SK-N-SH treated with all-trans-retinoic acid at 6 μM for 48 hours (cell line): ENCODE results near the gene SPOCK1.

ENCODE experiments used
- CSDC2 ChIP-seq: fragments of 250-450 bp; sonication (Bioruptor Pico); IDR thresholded peaks from 2 replicates; pipeline ENCODE4 v1.5.0; 2020; ENCODE audit warnings: mild to moderate bottlenecking, moderate library complexity
- GLIS3 ChIP-seq: fragments of 250-450 bp; sonication (Bioruptor Pico); IDR thresholded peaks from 2 replicates; pipeline ENCODE4 v1.5.0; 2020; ENCODE audit warnings: mild to moderate bottlenecking, moderate library complexity
- ZFP3 ChIP-seq: fragments of 250-450 bp; sonication (Bioruptor Pico); IDR thresholded peaks from 2 replicates; pipeline ENCODE4 v1.5.0; 2020; ENCODE audit warnings: mild to moderate bottlenecking, moderate library complexity
- ZFP30 ChIP-seq: fragments of 450-650 bp; formaldehyde crosslinking; IDR thresholded peaks from 2 replicates; pipeline ENCODE4 v1.5.0; 2022; ENCODE audit warnings: mild to moderate bottlenecking, moderate library complexity
- ZNF70 ChIP-seq: fragments of 450-650 bp; formaldehyde crosslinking; IDR thresholded peaks from 2 replicates; pipeline ENCODE4 v1.5.0; 2020; ENCODE audit warnings: mild to moderate bottlenecking, moderate library complexity
- TF ChIP-seq, protein P1 (sequence below): fragments of 250-450 bp; sonication (Bioruptor Pico); IDR thresholded peaks from 2 replicates; pipeline ENCODE4 v1.5.1; 2020; ENCODE audit warnings: low read depth, mild to moderate bottlenecking, moderate library complexity
- TF ChIP-seq, protein P2 (sequence below): fragments of 250-450 bp; sonication (Bioruptor Pico); IDR thresholded peaks from 2 replicates; pipeline ENCODE4 v1.5.0; 2020; ENCODE audit warnings: mild to moderate bottlenecking, moderate library complexity
- TF ChIP-seq, protein P3 (sequence below): fragments of 250-450 bp; sonication (Bioruptor Pico); IDR thresholded peaks from 2 replicates; pipeline ENCODE4 v1.8.0; 2020; ENCODE audit warnings: mild to moderate bottlenecking, moderate library complexity, borderline replicate concordance

DNA sequence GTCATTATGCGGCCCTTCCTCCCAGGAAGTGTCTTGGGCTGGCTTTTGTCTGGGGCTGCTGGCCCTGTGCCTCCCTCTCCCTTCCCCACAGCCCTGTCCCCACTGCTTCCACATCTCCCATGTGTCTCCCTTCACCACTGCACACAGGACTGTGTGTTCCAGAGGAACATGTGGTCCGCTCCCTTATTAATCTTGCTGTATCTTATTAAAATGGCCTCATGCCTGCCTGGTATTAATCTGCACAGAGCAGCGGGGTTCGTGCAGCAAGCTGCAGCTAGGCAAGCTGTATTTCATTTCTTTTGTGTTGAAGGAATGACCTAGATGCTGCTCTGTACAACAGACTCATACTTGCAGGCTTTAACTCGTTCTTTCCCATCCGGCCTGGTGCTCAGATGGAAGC, 130.5 kb downstream of the SPOCK1 start:
- TF ChIP-seq ZFP30 (CRISPR knock-in tag) = no peak
- TF ChIP-seq, protein P1, sequence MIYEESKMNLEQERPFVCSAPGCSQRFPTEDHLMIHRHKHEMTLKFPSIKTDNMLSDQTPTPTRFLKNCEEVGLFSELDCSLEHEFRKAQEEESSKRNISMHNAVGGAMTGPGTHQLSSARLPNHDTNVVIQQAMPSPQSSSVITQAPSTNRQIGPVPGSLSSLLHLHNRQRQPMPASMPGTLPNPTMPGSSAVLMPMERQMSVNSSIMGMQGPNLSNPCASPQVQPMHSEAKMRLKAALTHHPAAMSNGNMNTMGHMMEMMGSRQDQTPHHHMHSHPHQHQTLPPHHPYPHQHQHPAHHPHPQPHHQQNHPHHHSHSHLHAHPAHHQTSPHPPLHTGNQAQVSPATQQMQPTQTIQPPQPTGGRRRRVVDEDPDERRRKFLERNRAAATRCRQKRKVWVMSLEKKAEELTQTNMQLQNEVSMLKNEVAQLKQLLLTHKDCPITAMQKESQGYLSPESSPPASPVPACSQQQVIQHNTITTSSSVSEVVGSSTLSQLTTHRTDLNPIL (CRISPR knock-in tag) = no peak
- TF ChIP-seq, protein P2, sequence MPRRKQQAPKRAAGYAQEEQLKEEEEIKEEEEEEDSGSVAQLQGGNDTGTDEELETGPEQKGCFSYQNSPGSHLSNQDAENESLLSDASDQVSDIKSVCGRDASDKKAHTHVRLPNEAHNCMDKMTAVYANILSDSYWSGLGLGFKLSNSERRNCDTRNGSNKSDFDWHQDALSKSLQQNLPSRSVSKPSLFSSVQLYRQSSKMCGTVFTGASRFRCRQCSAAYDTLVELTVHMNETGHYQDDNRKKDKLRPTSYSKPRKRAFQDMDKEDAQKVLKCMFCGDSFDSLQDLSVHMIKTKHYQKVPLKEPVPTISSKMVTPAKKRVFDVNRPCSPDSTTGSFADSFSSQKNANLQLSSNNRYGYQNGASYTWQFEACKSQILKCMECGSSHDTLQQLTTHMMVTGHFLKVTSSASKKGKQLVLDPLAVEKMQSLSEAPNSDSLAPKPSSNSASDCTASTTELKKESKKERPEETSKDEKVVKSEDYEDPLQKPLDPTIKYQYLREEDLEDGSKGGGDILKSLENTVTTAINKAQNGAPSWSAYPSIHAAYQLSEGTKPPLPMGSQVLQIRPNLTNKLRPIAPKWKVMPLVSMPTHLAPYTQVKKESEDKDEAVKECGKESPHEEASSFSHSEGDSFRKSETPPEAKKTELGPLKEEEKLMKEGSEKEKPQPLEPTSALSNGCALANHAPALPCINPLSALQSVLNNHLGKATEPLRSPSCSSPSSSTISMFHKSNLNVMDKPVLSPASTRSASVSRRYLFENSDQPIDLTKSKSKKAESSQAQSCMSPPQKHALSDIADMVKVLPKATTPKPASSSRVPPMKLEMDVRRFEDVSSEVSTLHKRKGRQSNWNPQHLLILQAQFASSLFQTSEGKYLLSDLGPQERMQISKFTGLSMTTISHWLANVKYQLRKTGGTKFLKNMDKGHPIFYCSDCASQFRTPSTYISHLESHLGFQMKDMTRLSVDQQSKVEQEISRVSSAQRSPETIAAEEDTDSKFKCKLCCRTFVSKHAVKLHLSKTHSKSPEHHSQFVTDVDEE = no peak
- TF ChIP-seq ZFP3 (CRISPR knock-in tag) = no peak
- TF ChIP-seq GLIS3 = no peak
- TF ChIP-seq ZNF70 = no peak
- TF ChIP-seq, protein P3, sequence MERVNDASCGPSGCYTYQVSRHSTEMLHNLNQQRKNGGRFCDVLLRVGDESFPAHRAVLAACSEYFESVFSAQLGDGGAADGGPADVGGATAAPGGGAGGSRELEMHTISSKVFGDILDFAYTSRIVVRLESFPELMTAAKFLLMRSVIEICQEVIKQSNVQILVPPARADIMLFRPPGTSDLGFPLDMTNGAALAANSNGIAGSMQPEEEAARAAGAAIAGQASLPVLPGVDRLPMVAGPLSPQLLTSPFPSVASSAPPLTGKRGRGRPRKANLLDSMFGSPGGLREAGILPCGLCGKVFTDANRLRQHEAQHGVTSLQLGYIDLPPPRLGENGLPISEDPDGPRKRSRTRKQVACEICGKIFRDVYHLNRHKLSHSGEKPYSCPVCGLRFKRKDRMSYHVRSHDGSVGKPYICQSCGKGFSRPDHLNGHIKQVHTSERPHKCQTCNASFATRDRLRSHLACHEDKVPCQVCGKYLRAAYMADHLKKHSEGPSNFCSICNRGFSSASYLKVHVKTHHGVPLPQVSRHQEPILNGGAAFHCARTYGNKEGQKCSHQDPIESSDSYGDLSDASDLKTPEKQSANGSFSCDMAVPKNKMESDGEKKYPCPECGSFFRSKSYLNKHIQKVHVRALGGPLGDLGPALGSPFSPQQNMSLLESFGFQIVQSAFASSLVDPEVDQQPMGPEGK = no peak
- TF ChIP-seq CSDC2 (CRISPR knock-in tag) = no peak
